MCF 10A (cell line): Measurements from ENCODE around the gene PHAF1. TPM values are rescaled to one million over a fixed set of nuclear protein-coding genes. Genes with fewer than 3 reads are reported as not detected.

ENCODE experiments used
- BruUV-seq: library from RNA; stranded (reverse); fragments of 400-500 nt; replicated peaks from 2 replicates; lab custom pipeline; 2021; lab: Mats Ljungman, UMichigan
- CTCF ChIA-PET: fragments of 300-600 bp; sonication (Branson Sonifier 250); formaldehyde crosslinking; extraction: SDS; loops from one replicate; lab custom pipeline; 2021; ENCODE audit warnings: antibody characterized with exemption, inconsistent platforms; lab: Yijun Ruan, JAX
- POLR2A ChIA-PET: fragments of 300-600, 350-650 bp; sonication (Branson Sonifier 250); formaldehyde crosslinking; extraction: SDS; loops from one replicate; lab custom pipeline; 2020; ENCODE audit warnings: antibody characterized with exemption, inconsistent platforms; lab: Yijun Ruan, JAX
- DNase-seq: peaks from one replicate; pipeline ENCODE4 v3.0.0-alpha.2; 2018; ENCODE audit not compliant: unreplicated experiment
- H3K27ac Mint-ChIP-seq: one replicate; pipeline ENCODE4 v1.8.0; 2022; ENCODE audit warnings: mild to moderate bottlenecking, low read depth, mixed read lengths; ENCODE audit not compliant: unreplicated experiment
- H3K27me3 Mint-ChIP-seq: one replicate; pipeline ENCODE4 v1.8.0; 2022; ENCODE audit warnings: mixed read lengths; ENCODE audit not compliant: insufficient read depth, unreplicated experiment
- H3K36me3 Mint-ChIP-seq: one replicate; pipeline ENCODE4 v1.8.0; 2022; ENCODE audit warnings: mild to moderate bottlenecking, moderate library complexity, mixed read lengths; ENCODE audit not compliant: insufficient read depth, unreplicated experiment
- H3K4me1 Mint-ChIP-seq: one replicate; pipeline ENCODE4 v1.8.0; 2022; ENCODE audit warnings: mixed read lengths; ENCODE audit not compliant: insufficient read depth, unreplicated experiment
- H3K4me3 Mint-ChIP-seq: one replicate; pipeline ENCODE4 v1.8.0; 2022; ENCODE audit warnings: mild to moderate bottlenecking, moderate library complexity, mixed read lengths; ENCODE audit not compliant: unreplicated experiment
- H3K9me3 Mint-ChIP-seq: one replicate; pipeline ENCODE4 v1.8.0; 2022; ENCODE audit warnings: mixed read lengths; ENCODE audit not compliant: unreplicated experiment
- intact Hi-C: fragments of 100-400 bp; cut with micrococcal nuclease; formaldehyde crosslinking; loops from 2 replicates; pipeline ENCODE4 v1.14.1; 2022
- total RNA-seq: library from RNA; stranded (reverse); gene quantifications from 2 replicates; pipeline ENCODE4 v1.2.3, GENCODE V29; 2022
- TF ChIP-seq, protein P1 (sequence below): fragments of 200-600 bp; IDR thresholded peaks from one replicate; pipeline ENCODE4 v1.8.0; 2022; ENCODE audit warnings: antibody characterized with exemption, mild to moderate bottlenecking; ENCODE audit not compliant: unreplicated experiment

Gene PHAF1
- total RNA-seq, 1 experiment from 2014 or later, result 14.5 TPM

DNA sequence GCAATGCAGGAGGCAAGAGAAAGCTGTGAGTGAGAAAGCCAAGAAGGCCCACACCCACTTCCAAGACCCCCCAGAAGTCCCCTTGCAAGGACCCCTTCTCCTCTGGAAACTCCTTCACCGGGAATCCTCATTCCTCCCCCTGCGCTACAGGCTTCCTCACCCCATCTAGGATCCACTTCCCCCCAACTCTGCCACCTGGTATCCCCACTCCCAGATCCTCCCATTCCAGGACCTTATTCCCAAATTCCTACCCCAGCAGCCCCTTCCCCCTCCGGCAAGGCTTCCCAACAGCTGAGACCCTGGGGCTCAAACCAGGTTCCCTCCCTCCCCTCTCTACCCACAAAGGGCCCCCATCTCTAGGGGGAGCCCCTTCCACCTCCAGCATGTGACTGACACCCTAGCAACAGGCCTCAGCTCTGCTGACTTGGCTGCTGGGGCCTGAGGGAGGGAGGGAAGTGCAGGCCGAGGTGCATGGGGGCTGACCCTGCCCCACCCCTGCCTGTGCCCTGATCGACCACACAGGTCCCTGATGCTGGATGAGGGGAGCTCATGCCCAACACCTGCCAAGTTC is 56.9 kb downstream of the PHAF1 start:
- Mint-ChIP-seq H3K36me3 (peaks cover 11% of the 10 kb centered on the region), H3K27me3 (no peaks in the 10 kb centered on the region), H3K4me3 (no peak overlapping the region), H3K9me3 (no peaks in the 10 kb centered on the region), H3K4me1 (peaks cover 18% of the 10 kb centered on the region), H3K27ac (no peak overlapping the region)
- intact Hi-C loops, result no loop called here
- no TSS peak for BruUV-seq
- ChIA-PET CTCF (interaction anchor here (0.7 kb wide), 2 partner anchors 9 to 12 kb away, joined by 3 read pairs; no protein-coding TSS in a partner anchor), POLR2A (no interaction called here)
- TF ChIP-seq, protein P1, sequence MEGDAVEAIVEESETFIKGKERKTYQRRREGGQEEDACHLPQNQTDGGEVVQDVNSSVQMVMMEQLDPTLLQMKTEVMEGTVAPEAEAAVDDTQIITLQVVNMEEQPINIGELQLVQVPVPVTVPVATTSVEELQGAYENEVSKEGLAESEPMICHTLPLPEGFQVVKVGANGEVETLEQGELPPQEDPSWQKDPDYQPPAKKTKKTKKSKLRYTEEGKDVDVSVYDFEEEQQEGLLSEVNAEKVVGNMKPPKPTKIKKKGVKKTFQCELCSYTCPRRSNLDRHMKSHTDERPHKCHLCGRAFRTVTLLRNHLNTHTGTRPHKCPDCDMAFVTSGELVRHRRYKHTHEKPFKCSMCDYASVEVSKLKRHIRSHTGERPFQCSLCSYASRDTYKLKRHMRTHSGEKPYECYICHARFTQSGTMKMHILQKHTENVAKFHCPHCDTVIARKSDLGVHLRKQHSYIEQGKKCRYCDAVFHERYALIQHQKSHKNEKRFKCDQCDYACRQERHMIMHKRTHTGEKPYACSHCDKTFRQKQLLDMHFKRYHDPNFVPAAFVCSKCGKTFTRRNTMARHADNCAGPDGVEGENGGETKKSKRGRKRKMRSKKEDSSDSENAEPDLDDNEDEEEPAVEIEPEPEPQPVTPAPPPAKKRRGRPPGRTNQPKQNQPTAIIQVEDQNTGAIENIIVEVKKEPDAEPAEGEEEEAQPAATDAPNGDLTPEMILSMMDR, result no peak
- no peak for DNase-seq

DNA sequence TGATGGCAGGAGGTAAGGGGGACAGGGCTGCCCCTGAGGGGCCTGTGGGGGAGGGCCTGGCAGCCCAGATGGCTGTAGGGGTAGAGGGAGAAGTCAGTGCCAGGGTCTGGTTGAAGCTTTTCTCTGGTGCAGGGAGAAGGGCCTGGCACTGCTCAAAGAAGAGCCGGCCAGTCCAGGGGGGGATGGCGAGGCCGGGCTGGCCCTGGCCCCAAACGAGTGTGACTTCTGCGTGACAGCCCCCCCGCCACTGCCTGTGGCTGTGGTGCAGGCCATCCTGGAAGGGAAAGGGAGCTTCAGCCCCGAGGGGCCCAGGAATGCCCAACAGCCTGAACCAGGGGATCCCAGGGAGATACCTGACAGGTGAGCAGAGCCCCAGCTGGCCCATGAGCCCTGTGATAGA is 57.8 kb downstream of the PHAF1 start:
- H3K4me1 Mint-ChIP-seq, result peaks cover 23% of the 10 kb centered on the region
- H3K4me3 Mint-ChIP-seq, result no peak overlapping the region
- H3K27ac Mint-ChIP-seq, result no peak overlapping the region
- DNase-seq, result no peak
- TF ChIP-seq, protein P1, result no peak
- no peaks in the 10 kb centered on the region for H3K27me3 Mint-ChIP-seq
- CTCF ChIA-PET, result interaction anchor here (0.7 kb wide), 1 partner anchor 31 kb away, joined by 3 read pairs; no protein-coding TSS in a partner anchor
- no peaks in the 10 kb centered on the region for H3K9me3 Mint-ChIP-seq
- no TSS peak for BruUV-seq
- H3K36me3 Mint-ChIP-seq, result peaks cover 5% of the 10 kb centered on the region
- POLR2A ChIA-PET, result interaction anchor here (0.6 kb wide), 1 partner anchor 150 kb away, joined by 3 read pairs; no protein-coding TSS in a partner anchor
- intact Hi-C loops, result no loop called here

DNA sequence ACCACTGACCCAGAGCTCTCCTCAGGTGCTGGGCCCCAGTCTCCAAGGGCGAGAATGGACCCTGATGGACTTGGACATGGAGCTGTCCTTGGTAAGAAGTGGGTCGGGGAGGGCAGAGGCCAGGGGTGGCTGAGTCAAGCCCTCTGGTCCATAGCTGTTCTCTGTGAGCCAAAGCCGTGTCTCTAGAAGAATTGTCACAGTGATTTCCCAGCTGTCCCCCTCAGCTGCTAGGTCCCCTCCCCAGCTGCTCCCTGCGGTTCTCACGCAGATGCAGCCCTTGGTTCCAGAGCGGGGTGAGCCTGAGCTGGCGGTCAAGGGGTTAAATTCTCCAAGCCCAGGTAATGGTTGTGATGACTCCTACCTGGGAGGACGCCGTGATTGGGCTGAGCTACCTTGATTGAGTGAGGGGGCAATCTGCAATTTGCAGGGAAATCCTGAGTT is 59.3 kb downstream of the PHAF1 start:
- H3K27me3 Mint-ChIP-seq, result no peaks in the 10 kb centered on the region
- no peak overlapping the region for H3K27ac Mint-ChIP-seq
- H3K4me1 Mint-ChIP-seq, result peaks cover 32% of the 10 kb centered on the region
- TF ChIP-seq, protein P1, result no peak
- H3K4me3 Mint-ChIP-seq, result peak overlapping the region; percentile 83
- POLR2A ChIA-PET, result interaction anchor here (0.6 to 2.1 kb wide), 4 partner anchors 9 to 223 kb away, joined by 3 to 18 read pairs (median 4); partner anchors contain the start of genes FBXL8, MATCAP1 and TRADD
- peaks cover 4% of the 10 kb centered on the region for H3K36me3 Mint-ChIP-seq
- H3K9me3 Mint-ChIP-seq, result no peaks in the 10 kb centered on the region
- no peak for DNase-seq
- CTCF ChIA-PET, result interaction anchor here (0.6 to 1.4 kb wide), 4 partner anchors 38 to 269 kb away, joined by 3 to 4 read pairs (median 3); no protein-coding TSS in a partner anchor
- intact Hi-C loops, result no loop called here
- no TSS peak for BruUV-seq

DNA sequence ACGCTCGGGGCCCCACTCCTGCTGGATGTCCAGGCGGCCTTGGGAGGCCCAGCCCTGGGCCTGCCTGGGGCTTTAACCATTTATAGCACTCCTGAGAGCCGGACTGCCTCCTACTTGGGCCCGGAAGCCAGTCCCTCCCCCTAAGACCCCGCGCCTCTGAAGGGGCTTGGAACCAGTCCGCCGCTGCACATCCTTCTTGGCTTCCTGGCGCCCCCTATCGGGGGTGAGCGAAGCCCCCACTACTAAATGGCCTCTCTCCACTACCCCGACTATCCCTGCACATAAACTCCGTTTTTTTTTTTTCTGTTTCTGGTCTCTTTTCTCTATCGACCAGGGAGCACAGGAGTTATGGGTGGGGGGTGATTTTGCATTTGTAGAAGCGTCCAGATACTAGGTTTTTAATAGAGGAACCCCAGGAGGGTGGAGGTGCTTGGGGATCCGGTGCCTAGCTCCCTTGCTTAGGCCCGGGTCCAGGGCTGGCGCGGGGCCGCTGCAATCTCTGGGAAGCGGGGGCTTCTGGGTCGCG is 60.0 kb downstream of the PHAF1 start:
- Mint-ChIP-seq H3K4me3 (peak overlapping the region; percentile 83), H3K4me1 (peaks cover 32% of the 10 kb centered on the region), H3K9me3 (no peaks in the 10 kb centered on the region), H3K27me3 (no peaks in the 10 kb centered on the region), H3K27ac (peak overlapping the region; percentile 90), H3K36me3 (peaks cover 5% of the 10 kb centered on the region)
- CTCF ChIA-PET, result interaction anchor here (0.7 to 1.4 kb wide), 5 partner anchors 20 to 270 kb away, joined by 3 to 4 read pairs (median 3); partner anchors contain the start of gene TMEM208
- POLR2A ChIA-PET, result interaction anchor here (0.7 to 2.8 kb wide), 13 partner anchors 9 to 1067 kb away, joined by 3 to 51 read pairs (median 4); partner anchors contain the start of genes ELMO3, FBXL8, MATCAP1 and PDP2
- intact Hi-C loops, result loop anchor here (1.0 kb wide), 1 partner anchor 8 kb away; no protein-coding TSS in a partner anchor
- no peak for DNase-seq
- TF ChIP-seq, protein P1, result peak; percentile 30
- no TSS peak for BruUV-seq
